Measurements from ENCODE around the gene OR52I2.
A peak's percentile ranks its signal among the peaks of the same experiment; 100 is the strongest.

Gene OR52I2

GRCh38 chr11:4581443-4581842 is at the start of gene OR52I2:
Gene OR52I2 (plus strand): TSS chr11:4581743.
- Histone ChIP-seq H3K4me3 (no peak within 1 kb of the TSS), H3K27me3 (no peaks in the 10 kb centered on the region), H3K27ac (no peak within 1 kb of the TSS), H3K4me1 (no peaks in the 10 kb centered on the region), H3K9me3 (no peaks in the 10 kb centered on the region), H3K36me3 (no peaks in the 10 kb centered on the region)
- intact Hi-C loops (cut with DNase I; ENCODE audit: low total_unique reads): no loop called here
- TF ChIP-seq CTCF (IDR thresholded peaks at IDR 0.05): no peak
- DNase-seq: no peak

GRCh38 chr11:4539603-4540219 is 41.8 kb upstream of the OR52I2 start:
- H3K36me3 ChIP-seq: no peaks in the 10 kb centered on the region
- H3K27ac ChIP-seq: no peak overlapping the region
- peak; percentile 40 to 49 for TF ChIP-seq CTCF (IDR thresholded peaks at IDR 0.05)
- H3K4me1 ChIP-seq: no peaks in the 10 kb centered on the region
- peaks cover 0 to 7% of the 10 kb centered on the region in 2 donors for H3K27me3 ChIP-seq
- no peak overlapping the region for H3K4me3 ChIP-seq
- DNase-seq: peak in 1 of 2 donors; percentile 46
- intact Hi-C loops (cut with DNase I; ENCODE audit: low total_unique reads): no loop called here
- H3K9me3 ChIP-seq: no peaks in the 10 kb centered on the region

- no peaks in the 10 kb centered on the region for H3K4me1 ChIP-seq
- peaks cover 0 to 7% of the 10 kb centered on the region in 2 donors for H3K27me3 ChIP-seq
- DNase-seq: no peak
- TF ChIP-seq CTCF (IDR thresholded peaks at IDR 0.05): no peak
- intact Hi-C loops (cut with DNase I; ENCODE audit: low total_unique reads): no loop called here
- H3K9me3 ChIP-seq: no peaks in the 10 kb centered on the region
- H3K4me3 ChIP-seq: no peak overlapping the region
- H3K36me3 ChIP-seq: no peaks in the 10 kb centered on the region
- no peak overlapping the region for H3K27ac ChIP-seq
Observed at GRCh38 chr11:4541071-4541470, 40.5 kb upstream of the OR52I2 start.

- no peak for TF ChIP-seq CTCF (IDR thresholded peaks at IDR 0.05)
- Histone ChIP-seq H3K27ac (no peak overlapping the region), H3K9me3 (no peaks in the 10 kb centered on the region), H3K36me3 (no peaks in the 10 kb centered on the region), H3K4me1 (no peaks in the 10 kb centered on the region), H3K4me3 (no peak overlapping the region), H3K27me3 (peaks cover 0 to 7% of the 10 kb centered on the region in 2 donors)
- intact Hi-C loops (cut with DNase I; ENCODE audit: low total_unique reads): no loop called here
- no peak for DNase-seq
Observed at GRCh38 chr11:4543561-4543960, 38.0 kb upstream of the OR52I2 start.

- Histone ChIP-seq H3K9me3 (no peaks in the 10 kb centered on the region), H3K4me3 (no peak within 1 kb of the TSS), H3K27me3 (peaks cover 0 to 7% of the 10 kb centered on the region in 2 donors), H3K27ac (no peak within 1 kb of the TSS), H3K36me3 (no peaks in the 10 kb centered on the region), H3K4me1 (no peaks in the 10 kb centered on the region)
- intact Hi-C loops (cut with DNase I; ENCODE audit: low total_unique reads): no loop called here
- no peak for TF ChIP-seq CTCF (IDR thresholded peaks at IDR 0.05)
- DNase-seq: no peak
Observed at GRCh38 chr11:4544891-4545290, 36.7 kb upstream of the OR52I2 start, which contains the start of gene OR52M1. Gene OR52M1 (plus strand): TSS chr11:4545191. CDS start chr11:4545191, 0 bp downstream.
